Pulmonary artery endothelial cell (primary cell): ENCODE results near the gene GH1. TPM values are rescaled to one million over a fixed set of nuclear protein-coding genes. Genes with fewer than 3 reads are reported as not detected.

Experiments
- DNase-seq: peaks from one replicate; pipeline ENCODE4 v3.0.0-alpha.2; 2011; ENCODE audit warnings: low read depth, low spot score
- total RNA-seq: library from RNA; depleted of rRNA; stranded (reverse); fragments of >200 nt; gene quantifications from 2 replicates; pipeline ENCODE4 v1.2.3, GENCODE V29; 2014

The GH1 gene
- total RNA-seq, 1 donor from 2014 or later = not detected

DNA sequence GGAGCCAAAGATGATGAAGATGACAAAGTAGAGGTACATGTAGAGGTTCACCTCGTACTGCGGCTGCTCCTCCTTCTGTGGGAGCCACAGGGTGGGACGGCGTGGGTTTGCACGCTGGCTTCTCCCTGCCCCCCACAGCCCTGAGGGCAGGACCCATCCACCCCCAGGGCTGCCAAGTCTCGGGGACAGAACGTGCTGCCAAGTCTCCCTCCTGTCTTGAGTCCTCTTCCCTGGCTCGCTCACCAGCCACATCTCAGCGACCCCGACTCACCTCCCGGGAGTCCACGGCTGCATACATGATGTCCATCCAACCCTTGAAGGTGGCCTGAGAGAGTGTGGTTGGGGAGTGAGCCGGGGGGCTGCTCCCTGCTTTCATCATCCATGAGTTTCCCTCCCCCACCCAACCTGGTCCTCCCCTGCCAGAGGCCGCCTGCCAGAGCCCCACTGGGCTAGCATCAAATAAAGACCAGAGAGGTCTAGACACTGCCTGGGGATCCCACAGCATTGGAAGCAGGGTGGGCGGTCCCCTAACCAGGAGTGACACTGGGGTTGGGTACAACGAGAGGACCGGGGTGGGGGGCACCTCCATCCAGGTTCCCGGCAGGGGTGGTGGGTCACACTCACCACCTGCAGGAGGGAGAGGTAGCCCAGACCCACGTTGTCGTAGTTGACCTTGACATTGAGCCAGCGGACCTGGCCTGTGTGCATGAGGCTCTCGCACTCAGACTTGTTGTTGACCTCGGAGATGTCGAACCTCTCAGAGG is 26.3 kb upstream of the GH1 start:
- no peak for DNase-seq

DNA sequence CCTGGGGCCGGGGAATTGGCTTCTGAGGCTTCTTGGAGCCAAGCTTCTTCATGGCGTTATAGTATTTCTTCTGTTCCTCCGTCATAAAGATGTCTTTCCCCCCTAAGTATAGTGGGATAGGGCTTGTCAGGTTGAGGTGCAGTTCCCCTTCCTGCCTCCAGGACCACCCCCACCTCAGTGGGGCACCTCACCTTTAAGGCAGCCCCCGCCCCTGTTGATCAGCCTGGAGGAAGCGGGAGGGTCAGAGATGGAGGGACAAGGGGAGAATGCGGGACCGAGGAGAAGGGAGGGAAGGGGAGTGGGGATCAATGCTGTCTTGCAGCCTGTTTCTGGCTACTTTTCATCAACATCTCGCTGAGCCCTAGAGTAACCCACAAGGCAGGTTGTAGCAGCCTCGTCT is 25.1 kb upstream of the GH1 start:
- DNase-seq = no peak

DNA sequence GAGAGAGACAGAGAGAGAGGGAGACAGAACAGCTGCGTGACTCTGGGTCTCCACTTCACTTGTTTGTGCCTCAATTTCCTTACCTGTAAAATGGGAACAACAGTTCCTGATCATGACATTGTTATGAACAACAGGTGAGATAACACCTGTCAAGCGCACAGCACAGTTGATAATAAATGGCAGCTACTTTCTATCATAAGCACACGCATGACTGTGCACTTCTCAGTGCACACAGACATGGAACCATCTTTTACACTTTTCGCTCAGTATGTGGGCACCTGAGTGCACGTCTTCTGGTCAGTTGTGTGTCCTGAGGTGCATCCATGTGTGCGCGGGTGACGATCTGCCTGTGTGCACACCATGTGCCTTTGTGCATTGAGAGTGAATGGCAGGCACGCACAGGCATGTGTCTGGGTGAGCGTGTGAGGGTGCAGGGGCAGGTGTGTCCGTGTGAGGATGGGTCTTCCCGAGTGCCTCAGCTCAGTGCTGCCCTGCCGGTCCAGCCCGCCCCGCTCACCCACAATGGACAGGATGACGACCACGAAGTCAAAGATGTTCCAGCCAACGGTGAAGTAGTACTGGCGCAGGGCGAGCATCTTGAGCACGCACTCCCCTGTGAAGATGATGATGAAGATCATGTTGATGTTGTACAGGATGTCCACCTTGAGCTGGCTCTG is 23.8 kb upstream of the GH1 start:
- no peak for DNase-seq

DNA sequence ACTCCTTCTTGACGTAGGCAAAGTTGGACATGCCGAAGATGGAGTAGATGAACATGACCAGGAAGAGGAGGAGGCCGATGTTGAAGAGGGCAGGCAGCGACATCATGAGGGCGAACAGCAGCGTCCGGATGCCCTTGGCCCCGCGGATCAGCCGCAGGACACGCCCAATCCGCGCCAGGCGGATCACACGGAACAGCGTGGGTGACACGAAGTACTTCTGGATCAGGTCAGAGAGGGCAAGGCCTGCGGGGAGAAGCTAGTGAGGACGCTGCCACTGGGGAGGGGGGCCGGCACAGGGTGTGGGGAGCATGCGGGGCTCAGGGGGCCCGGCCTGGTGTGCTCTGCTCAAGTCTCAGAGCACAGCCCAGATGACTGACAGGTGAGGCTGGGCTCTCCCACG is 23.1 kb upstream of the GH1 start:
- no peak for DNase-seq

DNA sequence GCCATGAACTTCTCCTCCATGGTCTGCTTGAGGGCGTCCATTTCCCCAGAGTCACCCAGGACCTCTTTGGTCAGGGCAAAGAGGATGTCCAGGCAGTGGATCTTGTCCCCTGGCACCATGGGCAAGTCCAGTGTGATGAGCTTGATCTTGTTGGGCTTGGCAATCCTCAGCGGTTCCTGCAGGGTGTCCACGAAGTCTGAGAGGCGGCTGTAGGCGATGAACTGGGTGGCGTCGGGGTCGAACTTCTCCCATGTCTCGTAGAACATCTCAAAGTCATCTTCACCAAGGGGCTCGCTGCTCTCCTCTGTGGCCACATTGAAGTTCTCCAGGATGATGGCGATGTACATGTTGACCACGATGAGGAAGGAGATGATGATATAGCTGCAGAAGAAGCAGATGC is 22.5 kb upstream of the GH1 start:
- DNase-seq = no peak

DNA sequence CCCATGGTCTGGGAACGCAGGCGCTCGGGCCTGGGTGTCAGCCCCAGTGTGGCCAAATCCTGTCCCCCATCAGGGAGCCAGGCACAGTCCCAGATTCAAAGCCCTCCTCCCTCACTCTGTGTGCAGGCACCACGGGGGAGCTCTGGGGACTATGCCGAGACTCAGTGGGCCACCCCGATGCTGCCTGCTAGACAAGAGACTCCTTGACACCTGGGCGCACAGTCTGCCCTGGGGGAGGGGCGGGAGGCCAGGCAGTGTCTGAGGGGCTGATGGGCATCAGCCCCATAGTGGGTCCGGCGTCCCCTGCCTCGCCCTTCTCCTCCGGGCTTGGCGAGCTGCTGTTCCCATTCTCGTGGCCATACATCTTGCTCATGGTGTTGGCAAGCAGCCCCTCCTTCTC is 21.9 kb upstream of the GH1 start:
- no peak for DNase-seq

DNA sequence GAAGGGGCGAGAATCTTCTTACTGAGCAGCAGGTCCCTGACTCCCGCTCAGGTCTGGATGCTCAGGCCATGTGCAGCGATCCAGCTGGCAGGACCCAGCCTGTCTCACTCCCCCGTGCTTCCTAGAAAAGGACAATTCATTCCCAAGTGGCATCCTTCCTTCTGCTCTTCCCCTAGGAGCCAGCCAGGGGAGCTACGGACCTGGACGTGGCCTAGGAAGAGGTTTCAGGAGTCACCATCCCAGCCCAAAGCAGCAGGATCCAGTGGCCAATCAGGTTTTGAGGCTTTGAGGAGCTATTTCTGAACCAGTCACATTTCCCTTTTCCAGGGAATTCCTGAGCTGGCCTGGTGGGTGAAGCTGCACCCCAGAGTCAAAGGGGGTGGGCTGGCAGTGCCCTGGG is 21.2 kb upstream of the GH1 start:
- no peak for DNase-seq

DNA sequence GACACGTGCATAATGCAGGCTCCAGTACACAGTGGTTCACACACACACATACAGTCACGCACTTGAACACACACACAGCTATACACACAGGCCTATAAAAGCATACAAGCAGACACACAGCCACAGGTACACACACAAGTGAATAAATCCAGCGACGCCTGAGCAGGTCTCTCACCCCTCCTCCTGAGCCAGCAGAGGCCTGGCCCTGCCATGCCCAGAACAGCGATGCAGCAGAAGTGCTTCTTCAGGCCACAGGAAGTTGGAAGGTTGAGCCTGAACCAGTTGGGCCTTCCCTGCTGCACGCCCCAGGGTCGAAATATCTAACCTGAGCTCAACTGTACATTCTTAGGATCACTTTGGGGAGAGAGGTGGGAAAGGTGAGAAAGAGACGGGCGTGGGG is 20.8 kb upstream of the GH1 start:
- no peak for DNase-seq

DNA sequence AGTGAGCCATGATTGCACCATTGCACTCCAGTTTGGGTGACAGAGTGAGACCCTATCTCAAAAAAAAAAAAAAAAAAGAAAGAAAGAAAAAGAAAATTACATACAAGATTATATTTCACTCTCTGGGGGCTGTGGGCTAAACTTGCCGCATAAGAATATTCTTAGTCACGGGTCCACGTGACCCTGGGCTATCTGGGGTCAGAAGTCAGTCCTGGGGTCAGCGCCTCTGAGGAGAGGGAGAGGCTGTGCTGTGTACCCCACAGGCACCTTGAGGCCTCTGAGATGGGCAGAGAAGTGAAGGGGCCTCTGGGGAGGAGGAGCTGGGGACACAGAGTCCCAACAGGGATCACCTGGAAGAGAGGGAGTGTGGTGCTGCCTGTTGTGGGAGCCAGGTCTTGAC is 19.3 kb upstream of the GH1 start:
- DNase-seq = no peak

DNA sequence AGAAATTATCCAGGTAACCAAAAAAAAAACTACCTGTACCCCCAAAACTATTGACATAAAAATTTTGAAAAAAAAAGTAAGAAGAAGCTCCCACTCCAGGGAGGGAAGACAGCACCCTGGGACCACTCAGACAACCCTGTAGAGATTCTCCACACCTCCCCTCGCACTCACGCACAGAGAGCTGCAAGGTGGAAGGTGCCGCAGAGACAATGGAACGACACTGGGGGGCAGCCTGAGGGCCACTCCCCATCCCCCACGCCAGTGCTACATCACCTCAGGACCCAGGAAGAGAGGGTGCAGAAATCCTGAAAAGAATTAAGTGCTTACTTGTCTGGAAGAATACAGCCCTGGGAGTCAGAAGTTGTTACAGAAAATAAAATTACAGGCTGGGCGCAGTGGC is 18.7 kb upstream of the GH1 start:
- DNase-seq = no peak

DNA sequence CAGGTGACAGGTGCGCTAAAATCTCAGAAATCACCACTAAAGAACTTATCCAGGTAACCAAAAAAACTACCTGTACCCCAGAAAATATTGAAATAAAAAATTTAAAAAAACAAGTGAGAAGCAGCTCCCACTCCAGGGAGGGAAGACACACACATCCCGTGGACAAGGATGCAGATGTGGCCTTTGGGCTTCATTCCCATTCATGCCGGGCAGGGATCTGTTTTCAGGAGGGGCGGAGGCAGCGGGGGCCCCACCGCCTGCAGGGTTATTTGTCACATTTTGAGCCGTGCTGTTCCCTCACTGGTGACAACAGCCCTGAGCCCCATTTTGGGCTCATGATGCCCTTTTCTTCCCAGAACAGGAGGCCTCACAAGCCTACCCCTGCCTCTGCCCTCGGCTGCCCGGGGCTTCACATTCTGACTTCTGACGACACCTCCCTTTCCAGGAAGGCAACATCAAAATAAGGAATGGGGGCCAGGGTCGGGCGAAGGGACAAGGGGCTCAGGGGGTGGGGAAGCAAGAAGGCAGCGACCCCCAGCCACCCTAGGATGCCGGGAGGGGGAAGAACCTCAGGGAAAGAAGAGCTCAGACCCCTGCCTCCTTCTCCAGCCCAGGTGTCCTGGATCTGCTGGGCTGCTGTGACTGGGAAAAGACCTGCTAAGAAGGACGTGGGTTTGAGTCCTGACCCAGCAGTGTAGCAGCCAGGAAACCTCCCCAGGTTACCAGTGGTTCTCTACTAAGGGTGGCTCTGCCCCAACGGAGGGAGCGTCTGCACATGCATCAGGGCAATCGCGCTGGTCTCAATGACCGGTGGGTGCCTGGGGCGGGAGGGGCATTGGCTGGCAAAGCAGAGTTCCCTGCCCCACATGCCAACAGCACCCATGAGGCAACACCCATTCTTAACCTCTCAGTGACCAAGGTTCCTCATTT is 15.8 kb upstream of the GH1 start:
- no peak for DNase-seq

DNA sequence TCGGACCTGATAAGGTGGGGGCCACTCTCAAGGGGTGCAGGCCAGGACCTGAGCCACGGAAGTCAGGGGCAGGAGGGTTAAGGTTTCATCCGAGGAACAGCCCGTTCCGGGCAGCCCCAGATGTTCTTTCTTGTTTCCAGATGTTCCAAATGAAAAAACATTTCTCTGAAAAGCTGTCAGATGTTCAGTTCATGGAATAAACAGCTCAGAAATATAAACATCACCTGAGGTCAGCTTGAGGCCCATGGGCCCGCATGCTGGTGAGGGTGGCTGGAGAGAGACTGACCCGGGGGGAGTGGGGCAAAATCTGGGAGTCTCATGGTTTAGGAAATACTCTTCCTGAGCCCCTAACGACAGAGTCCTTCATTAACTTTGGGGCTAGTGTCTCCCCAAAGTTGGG is 15.0 kb upstream of the GH1 start:
- no peak for DNase-seq

DNA sequence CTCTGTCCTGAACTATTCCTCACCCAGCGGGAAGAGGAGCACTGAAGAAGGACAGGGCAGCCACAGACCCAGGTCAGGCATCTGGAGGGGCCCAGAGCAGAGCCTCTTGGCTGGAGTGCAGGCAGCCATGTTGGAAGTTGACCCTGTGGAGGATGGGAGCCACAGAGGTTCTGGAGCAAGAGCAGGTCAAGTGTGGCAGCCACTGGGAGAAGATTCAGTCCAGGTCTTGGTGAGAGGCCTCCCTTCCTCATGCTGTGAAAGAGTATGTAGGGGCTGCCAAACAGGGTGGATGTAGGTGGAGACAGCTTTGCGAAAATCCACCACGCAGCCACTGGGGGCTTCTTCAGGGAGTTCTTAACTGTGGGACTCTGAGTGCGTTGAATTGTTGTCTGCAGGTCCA is 14.1 kb upstream of the GH1 start:
- DNase-seq = no peak

DNA sequence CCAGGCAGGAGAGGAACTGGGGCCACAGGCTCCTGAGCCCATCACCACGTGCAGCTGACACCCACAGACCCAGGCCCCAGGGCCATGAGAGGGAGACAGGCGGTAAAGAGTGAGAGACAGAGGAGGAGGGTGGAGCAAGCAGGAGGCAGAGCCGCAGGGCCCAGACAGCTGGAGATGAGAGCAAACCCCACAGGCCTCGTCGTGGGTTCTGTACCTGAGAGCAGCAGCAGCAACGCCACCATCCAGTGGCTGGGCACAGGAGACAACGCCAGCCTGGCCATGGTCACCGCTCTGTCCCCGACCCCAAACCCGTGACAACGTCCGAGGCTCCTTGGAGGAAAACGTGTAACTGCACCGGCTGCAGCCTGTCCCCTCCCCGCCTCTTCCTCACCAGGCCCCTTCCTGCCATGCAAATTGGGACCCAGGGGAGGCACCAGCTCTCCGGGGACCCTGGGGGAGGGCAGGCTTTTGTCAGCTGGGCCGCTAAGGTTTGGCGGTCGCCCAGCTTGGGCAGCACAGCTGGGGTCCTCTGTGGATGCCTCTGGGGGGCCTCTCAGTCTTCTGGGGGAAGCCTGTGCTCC is 13.4 kb upstream of the GH1 start, which contains the start of gene CD79B:
Gene CD79B (minus strand): TSS at position 351 of the 581 bp plus-strand sequence. CDS start 70 bp downstream, at position 281.
- no peak for DNase-seq

DNA sequence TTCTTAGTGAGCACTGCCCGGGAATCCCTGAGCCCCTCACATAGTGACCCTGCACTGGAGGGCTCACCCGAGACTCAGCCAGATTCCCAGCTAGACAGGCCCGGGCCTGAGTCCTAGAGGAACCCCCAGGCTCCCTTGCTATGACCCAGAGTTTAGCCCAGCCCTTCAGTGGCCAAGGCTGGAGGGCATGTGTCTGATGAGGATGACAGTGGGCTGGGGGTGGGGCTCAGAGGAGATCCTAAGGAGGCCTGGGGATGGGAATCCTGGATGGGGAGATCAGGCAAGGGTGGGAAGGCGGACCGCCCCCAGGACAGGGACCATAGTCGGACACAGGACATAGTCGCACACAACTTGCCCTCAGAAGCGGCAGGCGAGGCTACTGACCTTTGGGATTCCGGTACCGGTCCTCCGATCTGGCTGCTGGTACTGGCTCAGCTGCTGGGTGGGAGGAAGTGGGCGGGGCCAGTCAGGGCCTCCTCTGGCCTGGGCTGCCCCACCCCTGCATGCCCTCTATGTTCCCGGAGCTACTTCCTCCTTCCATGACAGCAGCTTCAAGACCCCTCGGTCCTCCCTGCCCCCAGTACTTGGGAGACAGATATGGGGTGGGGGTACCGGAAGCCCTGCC is 12.4 kb upstream of the GH1 start:
- DNase-seq = no peak

DNA sequence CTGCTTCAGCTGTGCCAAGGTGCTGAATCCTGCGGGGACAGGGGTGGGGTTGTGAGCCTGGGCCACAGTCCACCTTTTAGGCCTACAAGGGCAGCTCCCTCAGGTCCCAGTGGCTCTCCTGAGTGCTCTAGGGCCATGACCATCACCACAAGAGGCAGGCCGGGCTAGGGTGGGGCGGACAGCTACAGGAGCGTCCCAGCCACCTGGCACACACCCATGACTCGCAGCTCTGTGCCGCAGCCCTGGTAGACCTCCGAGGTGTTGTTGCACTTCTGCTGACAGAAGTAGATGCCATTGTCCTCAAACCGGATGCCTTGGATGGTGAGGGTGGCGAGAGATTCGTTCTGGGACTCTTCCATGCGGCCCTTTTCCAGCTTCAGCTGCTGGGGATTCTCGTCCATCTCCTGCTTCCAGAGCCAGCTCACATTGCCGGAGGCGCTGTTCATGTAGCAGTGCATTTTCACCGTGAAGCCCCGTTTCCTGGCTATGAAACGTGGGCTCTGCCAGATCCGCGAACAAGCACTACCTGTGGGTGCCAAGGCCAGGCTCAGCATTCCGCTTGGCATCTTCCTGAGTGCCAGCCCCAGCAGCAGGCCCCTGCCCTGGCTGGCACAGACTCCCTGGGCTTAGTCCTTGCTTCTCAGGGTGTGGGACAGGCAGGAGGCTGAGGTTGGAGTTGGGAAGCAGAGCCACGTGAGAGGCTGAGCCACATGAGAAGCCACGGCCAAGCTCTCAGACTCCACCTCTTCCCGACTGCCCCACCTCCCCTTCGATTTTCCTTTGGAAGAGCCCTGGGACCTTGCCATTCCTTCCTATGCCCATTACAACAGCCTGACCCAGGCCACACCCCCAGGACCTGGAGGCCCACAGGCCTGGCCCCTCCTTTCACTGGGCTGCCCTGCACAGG is 11.5 kb upstream of the GH1 start:
- DNase-seq = no peak

DNA sequence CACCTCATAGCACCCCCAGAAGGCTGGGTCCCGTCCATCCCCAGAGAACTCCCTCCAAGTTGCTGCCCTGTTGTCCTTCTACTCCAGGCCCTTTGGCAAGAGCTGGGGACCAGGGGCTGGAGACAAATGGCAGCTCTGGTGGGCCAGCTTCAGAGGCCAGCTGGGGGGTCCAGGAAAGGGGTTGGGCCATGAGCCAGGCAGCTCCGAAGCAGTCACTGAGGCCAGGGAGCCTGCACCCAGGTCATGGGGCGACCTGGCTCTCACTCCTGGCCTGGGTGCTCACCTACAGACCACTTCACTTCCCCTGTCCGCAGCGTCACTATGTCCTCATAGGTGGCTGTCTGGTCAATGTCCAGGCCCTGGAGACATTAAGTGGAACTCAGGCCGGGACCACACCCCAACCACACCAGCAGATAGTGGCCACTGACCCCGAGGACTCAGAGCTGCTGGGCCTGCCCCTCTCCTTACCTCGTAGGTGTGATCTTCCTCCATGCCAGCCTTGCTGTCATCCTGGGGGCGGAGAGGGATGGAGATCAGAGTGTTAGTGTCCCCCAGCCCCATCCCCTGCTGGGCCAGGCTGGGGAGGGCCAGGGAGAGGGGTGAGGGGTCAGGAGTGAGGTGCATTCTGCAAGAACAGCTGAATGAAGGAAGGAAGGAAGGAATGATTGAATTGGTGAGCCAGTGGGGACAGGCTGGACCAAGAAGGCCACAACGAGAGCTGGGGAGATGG is 10.5 kb upstream of the GH1 start:
- no peak for DNase-seq

DNA sequence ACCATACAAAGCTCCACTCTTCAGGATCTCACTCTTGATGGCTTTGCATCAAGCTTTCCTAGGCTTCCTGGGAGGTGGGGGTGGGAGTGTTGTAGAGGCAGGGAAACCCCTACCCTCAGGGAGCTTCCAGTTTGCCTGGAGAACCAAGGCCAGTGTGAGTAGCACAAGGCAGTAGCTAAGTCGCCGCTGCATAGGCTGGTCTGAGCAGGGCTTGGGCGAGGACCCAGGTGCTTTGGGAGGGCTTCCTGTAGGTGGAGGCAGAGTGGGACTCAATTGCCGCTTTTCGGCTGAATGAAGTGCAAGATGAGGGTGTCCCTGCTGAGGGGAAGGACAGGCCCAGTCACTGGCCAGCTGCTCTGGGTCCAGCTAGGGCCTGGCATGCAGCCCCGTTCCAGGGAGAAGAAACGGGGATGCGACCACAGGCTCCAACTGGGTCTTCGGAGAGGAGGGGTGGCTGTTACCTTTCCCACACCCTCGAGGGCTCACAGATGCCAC is 9.6 kb upstream of the GH1 start:
- DNase-seq = no peak

DNA sequence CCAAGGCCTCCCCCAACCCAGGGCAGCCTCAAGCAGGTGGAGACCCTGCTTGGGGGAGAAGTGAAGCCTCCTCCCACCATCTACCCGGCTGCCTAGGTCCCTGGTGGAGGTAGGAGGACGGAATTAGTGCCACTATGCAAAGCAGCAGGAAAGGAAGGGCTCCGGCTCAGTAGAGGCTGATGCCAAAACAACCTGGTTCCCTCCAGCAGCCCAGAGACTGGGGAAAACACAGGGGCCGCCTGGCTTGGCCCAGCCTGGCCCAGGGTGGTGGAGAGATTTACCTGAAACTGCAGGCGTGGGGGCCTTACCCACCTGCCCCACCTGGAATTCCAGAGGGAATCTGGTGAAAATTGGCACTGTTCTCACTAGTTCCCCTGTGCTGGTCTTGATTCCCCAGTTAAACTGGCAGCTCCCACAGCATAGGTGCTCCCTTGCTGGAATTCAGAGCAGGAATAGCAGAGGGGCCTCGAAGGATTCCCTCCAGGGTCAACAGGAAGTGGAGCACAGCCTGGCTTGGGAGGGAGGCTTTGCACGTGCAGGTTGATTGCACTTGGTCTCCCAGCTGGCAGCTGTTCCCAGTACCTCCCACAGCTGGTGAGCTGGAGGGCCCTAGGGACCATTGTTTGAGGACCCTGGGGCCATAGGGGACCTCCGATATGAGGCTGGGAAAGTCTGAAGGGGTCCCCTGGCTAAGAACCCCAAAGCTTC is 9.0 kb upstream of the GH1 start:
- no peak for DNase-seq
